Measurements from ENCODE around the gene CWC15. TPM values are rescaled to one million over a fixed set of nuclear protein-coding genes. Genes with fewer than 3 reads are reported as not detected.
"Not testable (repeated sequence)": the region's sequence is repeated elsewhere in the genome, so short reads cannot be mapped to it uniquely, and the experiment has no call there.

CWC15 gene
- total RNA-seq, 1 donor from 2014 or later = 71.8 TPM

DNA sequence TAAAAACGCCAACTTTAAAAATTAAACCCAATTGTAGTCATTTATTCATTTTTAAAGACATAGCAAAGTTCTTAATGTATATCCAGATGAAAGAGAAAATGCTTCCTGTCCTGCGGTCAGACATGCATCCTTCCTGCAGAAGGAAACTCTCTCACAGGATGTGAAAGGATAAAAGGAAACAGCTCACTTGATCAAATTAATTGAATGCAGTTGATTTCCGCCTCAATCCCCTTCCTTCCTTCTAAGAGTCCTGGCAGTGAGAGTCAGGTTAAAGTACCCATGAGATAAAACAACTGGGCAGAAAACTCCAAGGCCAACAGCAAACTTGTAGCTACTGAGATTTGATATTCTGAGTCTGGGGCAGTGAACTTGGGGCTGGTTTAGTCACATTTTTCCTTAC is 38.5 kb downstream of the CWC15 start:
- no peak for TF ChIP-seq CTCF (IDR thresholded peaks at IDR 0.05; ENCODE audit: unreplicated experiment)
- no peaks in the 10 kb centered on the region for H3K36me3 Mint-ChIP-seq
- H3K27me3 Mint-ChIP-seq (ENCODE audit: low read depth) = no peaks in the 10 kb centered on the region
- DNase-seq (ENCODE audit: low spot score in 2 of 2, unreplicated experiment in 2 of 2) = no peak
- no peak overlapping the region for H3K4me3 Mint-ChIP-seq
- peaks cover 34% of the 10 kb centered on the region for H3K4me1 Mint-ChIP-seq
- H3K27ac Mint-ChIP-seq = peak overlapping the region; percentile 58
- no peaks in the 10 kb centered on the region for H3K9me3 Mint-ChIP-seq

DNA sequence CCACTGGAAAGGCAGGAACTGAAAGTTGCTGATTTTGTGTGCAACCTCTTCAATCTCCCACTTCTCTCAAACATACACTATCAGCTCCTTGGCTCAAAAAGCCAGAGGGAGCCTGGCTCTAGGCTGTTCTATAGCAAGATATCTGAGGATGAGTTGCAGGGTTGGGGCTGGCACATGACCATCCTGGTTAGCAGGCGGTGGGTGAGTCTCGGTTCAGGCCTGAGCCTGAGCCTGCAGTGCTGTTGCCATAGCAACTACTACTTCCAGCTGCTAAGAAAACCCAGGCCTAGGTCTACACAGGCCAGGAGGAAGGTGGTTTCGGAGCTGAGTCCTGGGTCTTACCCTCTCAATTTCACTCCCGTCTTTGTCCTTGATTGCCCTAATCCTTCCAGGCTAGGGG is 39.0 kb downstream of the CWC15 start:
- Mint-ChIP-seq H3K9me3 (no peaks in the 10 kb centered on the region), H3K27me3 (ENCODE audit: low read depth) (no peaks in the 10 kb centered on the region), H3K27ac (peak overlapping the region; percentile 58), H3K36me3 (no peaks in the 10 kb centered on the region), H3K4me1 (peaks cover 34% of the 10 kb centered on the region), H3K4me3 (no peak overlapping the region)
- DNase-seq (ENCODE audit: low spot score in 2 of 2, unreplicated experiment in 2 of 2) = no peak
- TF ChIP-seq CTCF (IDR thresholded peaks at IDR 0.05; ENCODE audit: unreplicated experiment) = no peak

DNA sequence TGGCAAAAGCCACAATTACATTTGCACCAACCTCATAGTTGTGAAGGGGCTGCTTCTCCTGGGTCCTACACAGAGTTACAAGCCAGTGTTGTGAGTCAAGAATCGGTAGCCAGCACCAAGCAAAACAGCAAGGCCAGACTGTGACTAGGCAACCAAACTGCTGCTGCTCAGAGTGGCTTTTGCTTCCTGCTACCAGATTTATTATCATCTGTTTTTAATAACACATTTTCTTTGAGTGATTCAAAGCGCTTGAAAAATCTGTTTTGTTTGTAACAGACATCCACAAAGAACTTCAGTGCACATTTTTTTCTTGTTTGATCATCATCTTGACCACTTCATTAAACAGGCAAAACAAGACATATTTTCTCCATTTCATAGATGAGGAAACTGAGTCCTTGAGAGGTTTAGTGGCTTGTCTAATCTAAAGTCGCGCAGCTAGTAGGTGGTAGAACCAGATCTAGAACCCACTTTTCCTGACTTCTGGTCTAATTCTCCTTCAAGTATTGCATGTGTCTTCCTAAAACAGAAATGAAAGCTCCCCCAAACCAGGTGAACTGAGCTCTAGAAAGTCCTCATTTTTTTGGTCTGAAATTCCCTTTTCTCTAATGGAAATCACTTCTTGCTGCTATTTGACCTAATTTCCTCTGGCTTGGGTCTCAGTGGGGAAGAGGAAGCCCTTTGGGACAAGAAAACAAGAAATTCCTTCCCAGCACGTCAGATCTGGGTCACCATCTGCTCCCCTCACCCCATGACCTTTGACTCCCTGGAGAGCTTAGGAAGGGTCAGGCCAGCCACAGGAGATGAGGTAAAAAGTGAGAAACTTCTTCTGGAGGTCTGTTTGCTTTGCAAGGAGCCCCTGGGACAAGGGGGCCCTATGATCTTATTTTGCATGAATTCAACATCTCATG is 39.9 kb downstream of the CWC15 start:
- Mint-ChIP-seq H3K9me3 (no peaks in the 10 kb centered on the region), H3K4me1 (peaks cover 28% of the 10 kb centered on the region), H3K36me3 (no peaks in the 10 kb centered on the region), H3K27me3 (ENCODE audit: low read depth) (no peaks in the 10 kb centered on the region), H3K4me3 (no peak overlapping the region), H3K27ac (peak overlapping the region; percentile 58)
- no peak for TF ChIP-seq CTCF (IDR thresholded peaks at IDR 0.05; ENCODE audit: unreplicated experiment)
- DNase-seq (ENCODE audit: low spot score in 2 of 2, unreplicated experiment in 2 of 2) = no peak

DNA sequence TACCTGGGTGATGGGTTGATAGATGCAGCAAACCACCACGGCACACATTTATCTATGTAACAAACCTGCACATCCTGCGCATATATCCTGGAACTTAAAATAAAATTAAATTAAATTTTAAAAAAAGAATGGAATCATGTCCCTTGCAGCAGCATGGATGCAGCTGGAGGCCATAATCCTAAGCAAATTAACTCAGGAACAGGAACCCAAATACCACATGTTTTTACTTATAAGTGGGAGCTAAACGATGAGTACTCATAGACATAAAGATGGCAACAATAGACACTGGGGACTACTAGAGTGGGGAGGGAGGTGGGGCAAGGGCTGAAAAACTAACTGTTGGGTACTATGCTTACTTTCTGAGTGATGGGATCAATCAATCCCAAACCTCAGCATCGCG is 40.9 kb downstream of the CWC15 start:
- no peaks in the 10 kb centered on the region for H3K9me3 Mint-ChIP-seq
- TF ChIP-seq CTCF (IDR thresholded peaks at IDR 0.05; ENCODE audit: unreplicated experiment) = no peak
- DNase-seq (ENCODE audit: low spot score in 2 of 2, unreplicated experiment in 2 of 2) = no peak
- H3K27ac Mint-ChIP-seq = no peak overlapping the region
- no peak overlapping the region for H3K4me3 Mint-ChIP-seq
- no peaks in the 10 kb centered on the region for H3K36me3 Mint-ChIP-seq
- H3K27me3 Mint-ChIP-seq (ENCODE audit: low read depth) = no peaks in the 10 kb centered on the region
- H3K4me1 Mint-ChIP-seq = peaks cover 29% of the 10 kb centered on the region

DNA sequence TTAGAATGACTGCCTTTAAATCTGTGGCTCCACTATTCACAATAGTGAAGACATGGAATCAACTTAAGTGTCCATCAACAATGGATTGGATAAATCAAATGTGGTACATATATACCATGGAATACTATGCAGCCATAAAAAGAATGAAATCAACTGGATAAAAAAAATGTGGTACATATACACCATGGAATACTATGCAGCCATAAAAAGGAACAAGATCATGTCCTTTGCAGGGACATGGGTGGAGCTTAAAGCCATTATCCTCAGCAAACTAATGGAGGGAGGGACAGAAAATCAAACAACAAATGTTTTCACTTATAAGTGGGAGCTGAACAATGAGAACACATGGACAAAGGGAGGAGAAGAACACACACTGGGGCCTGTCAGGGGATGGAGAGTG is 41.3 kb downstream of the CWC15 start:
- not testable (repeated sequence) for DNase-seq (ENCODE audit: low spot score in 2 of 2, unreplicated experiment in 2 of 2); H3K27me3 Mint-ChIP-seq (ENCODE audit: low read depth); H3K4me3 Mint-ChIP-seq; H3K36me3 Mint-ChIP-seq; H3K27ac Mint-ChIP-seq; H3K9me3 Mint-ChIP-seq
- H3K4me1 Mint-ChIP-seq = peaks cover 33% of the 10 kb centered on the region

GRCh38 chr11:94928117-94928990 is 45.0 kb downstream of the CWC15 start:
- Mint-ChIP-seq H3K4me3 (no peak overlapping the region), H3K27me3 (ENCODE audit: low read depth) (no peaks in the 10 kb centered on the region), H3K36me3 (no peaks in the 10 kb centered on the region), H3K27ac (peak overlapping the region; percentile 32), H3K9me3 (no peaks in the 10 kb centered on the region), H3K4me1 (peaks cover 32% of the 10 kb centered on the region)
- no peak for DNase-seq (ENCODE audit: low spot score in 2 of 2, unreplicated experiment in 2 of 2)
- TF ChIP-seq CTCF (IDR thresholded peaks at IDR 0.05; ENCODE audit: unreplicated experiment) = no peak

Data from mesothelial cell of epicardium (in vitro differentiated cells).